HepG2 (cell line): ENCODE results near the gene RICTOR.

ENCODE experiments used
- AGO1 ChIP-seq: fragments of 200-400 bp; formaldehyde crosslinking; IDR thresholded peaks from 2 replicates; pipeline ENCODE4 v1.6.1; 2017; ENCODE audit warnings: mild to moderate bottlenecking, low read depth, low read length, moderate library complexity; ENCODE audit not compliant: poor library complexity, severe bottlenecking
- CBX2 ChIP-seq, 2 experiments: fragments of 200-600 bp in 1 of 2; sonication (generic); formaldehyde crosslinking in 1 of 2; IDR thresholded peaks; 2 replicates each; pipeline versions ENCODE4 v1.7.0 to v1.8.1; 2018 to 2022; ENCODE audit warnings: low read depth in 2 of 2, low read length in 1 of 2, mild to moderate bottlenecking in 1 of 2, missing genetic modification reagents in 1 of 2
- CTCF ChIP-seq: sonication (generic); formaldehyde crosslinking; IDR thresholded peaks from 2 replicates; pipeline ENCODE4 v1.5.0; 2020; ENCODE audit warnings: mild to moderate bottlenecking, missing genetic modification reagents, moderate library complexity
- EZH2 ChIP-seq: conservative IDR thresholded peaks from 2 replicates; pipeline ENCODE4 v1.6.1; 2012; ENCODE audit warnings: mild to moderate bottlenecking, low read depth, low read length, moderate library complexity
- IRF2 ChIP-seq: IDR thresholded peaks from 2 replicates; pipeline ENCODE4 v1.6.1; 2018; ENCODE audit warnings: missing genetic modification reagents, missing compliant biosample characterization
- SIN3A ChIP-seq: IDR thresholded peaks from 2 replicates; pipeline ENCODE4 v1.6.1; 2011; ENCODE audit warnings: low read depth, mild to moderate bottlenecking, control low read depth, low read length, borderline replicate concordance
- TP53 ChIP-seq: sonication (generic); formaldehyde crosslinking; conservative IDR thresholded peaks from 2 replicates; pipeline ENCODE4 v1.4.0; 2020; ENCODE audit warnings: missing genetic modification reagents
- WIZ ChIP-seq: sonication (generic); formaldehyde crosslinking; IDR thresholded peaks from 2 replicates; pipeline ENCODE4 v1.5.1; 2020; ENCODE audit warnings: mild to moderate bottlenecking, missing genetic modification reagents
- ZNF317 ChIP-seq: sonication (generic); formaldehyde crosslinking; IDR thresholded peaks from 2 replicates; pipeline ENCODE4 v1.5.0; 2020; ENCODE audit warnings: mild to moderate bottlenecking, missing genetic modification reagents

- TF ChIP-seq TP53 (CRISPR knock-in tag) (no peak), IRF2 (CRISPR knock-in tag) (no peak), SIN3A (no peak), CTCF (CRISPR knock-in tag) (no peak), WIZ (no peak), EZH2 (no peak), CBX2 (IDR thresholded peaks at IDR 0.05; ENCODE audit: low read depth, low read length) (no peak), CBX2 (CRISPR knock-in tag; IDR thresholded peaks at IDR 0.05; ENCODE audit: low read depth) (no peak), ZNF317 (CRISPR knock-in tag) (no peak), AGO1 (no peak)
These were observed 15.1 kb downstream of the RICTOR start for GRCh38 chr5:39059064-39059463.
